ENCODE results near the gene OR8U1. TPM values are rescaled to one million over a fixed set of nuclear protein-coding genes. Genes with fewer than 3 reads are reported as not detected.

Gene OR8U1
- total and polyA plus RNA-seq, 2 donors (not counting 3 experiments of a cell fraction or from before 2014, with no cell fraction given) = not detected

DNA sequence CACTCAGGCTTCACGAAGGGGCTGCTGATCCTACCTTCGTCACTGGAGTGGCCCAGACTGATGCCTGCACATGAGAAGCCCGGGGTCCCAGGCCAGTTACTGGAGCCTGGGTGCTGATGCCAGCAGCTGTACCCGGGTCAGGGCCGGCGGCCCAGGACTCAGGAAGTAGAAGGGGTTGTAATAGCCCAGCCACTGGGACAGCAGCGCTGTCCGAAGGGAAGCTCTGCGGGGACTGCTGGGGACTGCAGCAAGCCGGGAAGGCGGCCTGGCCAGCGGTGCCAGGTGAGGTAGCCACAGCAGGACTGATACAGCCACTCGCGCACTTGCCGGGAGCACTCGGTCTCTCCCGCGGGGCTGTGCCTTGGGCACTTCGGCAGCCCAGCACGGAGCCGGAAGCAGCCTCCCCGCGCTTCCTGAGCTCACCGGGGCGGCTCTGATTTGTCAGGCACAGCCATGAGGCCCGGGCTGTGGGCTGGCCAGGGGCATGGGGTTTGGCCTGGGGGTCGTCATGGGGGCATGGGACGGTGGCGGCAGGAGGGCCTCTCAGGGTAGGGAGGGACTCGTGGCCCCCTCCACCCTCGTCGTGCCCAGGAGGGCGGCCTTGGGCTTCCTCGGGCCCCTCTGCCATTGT lies 43.4 kb upstream of the OR8U1 start:
- no TSS peak for BruUV-seq (replicated peaks)
- dilution Hi-C loops (cut with MboI; ENCODE audit: extremely low pct_ligation_motif_present, low sequenced_read_pairs) (no loop called here), intact Hi-C loops (cut with micrococcal nuclease) (no loop called here)
- no peak for DNase-seq (ENCODE audit: low read depth, low spot score)
- Histone ChIP-seq H2AFZ (ENCODE audit: low read depth, low read length) (no peak overlapping the region), H3K27ac (ENCODE audit: insufficient read depth, low read depth, low read length) (no peak overlapping the region), H3K4me1 (ENCODE audit: control insufficient read depth, extremely low read depth, insufficient read depth, low read length) (no peaks in the 10 kb centered on the region), H3K9ac (replicated peaks; ENCODE audit: extremely low read depth, insufficient read depth, low read length) (no peak overlapping the region), H4K20me1 (replicated peaks; ENCODE audit: control insufficient read depth, extremely low read depth, insufficient read depth, low read length) (no peaks in the 10 kb centered on the region), H3K36me3 (ENCODE audit: control insufficient read depth in 2 of 2, extremely low read depth in 1 of 2, insufficient read depth in 2 of 2, low read length in 2 of 2) (no peaks in the 10 kb centered on the region), H3K9me3 (replicated peaks; ENCODE audit: control insufficient read depth, insufficient read depth, low read length) (peaks cover 1% of the 10 kb centered on the region), H3K27me3 (ENCODE audit: control insufficient read depth in 2 of 2, insufficient read depth in 2 of 2, low read length in 2 of 2) (no peaks in the 10 kb centered on the region), H3K79me2 (ENCODE audit: control insufficient read depth, insufficient read depth, low read length) (no peaks in the 10 kb centered on the region), H3K4me3 (replicated peaks in 1 of 3; ENCODE audit: insufficient read depth in 1 of 3, low read depth in 1 of 3, low read length in 3 of 3) (no peak overlapping the region), H3K4me2 (ENCODE audit: insufficient read depth, low read length) (no peak overlapping the region), H3K9me1 (replicated peaks; ENCODE audit: control insufficient read depth, extremely low read depth, insufficient read depth, low read length) (no peaks in the 10 kb centered on the region)
- POLR2A ChIA-PET = no interaction called here
- FAIRE-seq = no peak
- CTCF ChIA-PET = no interaction called here
- TF ChIP-seq EZH2 (IDR thresholded peaks at IDR 0.05; ENCODE audit: borderline replicate concordance, low read depth, low read length, severe bottlenecking) = no peak
- no peak for TF ChIP-seq POLR2A (IDR thresholded peaks at IDR 0.05; ENCODE audit: low read depth, low read length)
- TF ChIP-seq, protein P1, sequence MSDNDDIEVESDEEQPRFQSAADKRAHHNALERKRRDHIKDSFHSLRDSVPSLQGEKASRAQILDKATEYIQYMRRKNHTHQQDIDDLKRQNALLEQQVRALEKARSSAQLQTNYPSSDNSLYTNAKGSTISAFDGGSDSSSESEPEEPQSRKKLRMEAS (IDR thresholded peaks at IDR 0.05; ENCODE audit: insufficient read depth, insufficient read length) = no peak
- TF ChIP-seq, protein P2, sequence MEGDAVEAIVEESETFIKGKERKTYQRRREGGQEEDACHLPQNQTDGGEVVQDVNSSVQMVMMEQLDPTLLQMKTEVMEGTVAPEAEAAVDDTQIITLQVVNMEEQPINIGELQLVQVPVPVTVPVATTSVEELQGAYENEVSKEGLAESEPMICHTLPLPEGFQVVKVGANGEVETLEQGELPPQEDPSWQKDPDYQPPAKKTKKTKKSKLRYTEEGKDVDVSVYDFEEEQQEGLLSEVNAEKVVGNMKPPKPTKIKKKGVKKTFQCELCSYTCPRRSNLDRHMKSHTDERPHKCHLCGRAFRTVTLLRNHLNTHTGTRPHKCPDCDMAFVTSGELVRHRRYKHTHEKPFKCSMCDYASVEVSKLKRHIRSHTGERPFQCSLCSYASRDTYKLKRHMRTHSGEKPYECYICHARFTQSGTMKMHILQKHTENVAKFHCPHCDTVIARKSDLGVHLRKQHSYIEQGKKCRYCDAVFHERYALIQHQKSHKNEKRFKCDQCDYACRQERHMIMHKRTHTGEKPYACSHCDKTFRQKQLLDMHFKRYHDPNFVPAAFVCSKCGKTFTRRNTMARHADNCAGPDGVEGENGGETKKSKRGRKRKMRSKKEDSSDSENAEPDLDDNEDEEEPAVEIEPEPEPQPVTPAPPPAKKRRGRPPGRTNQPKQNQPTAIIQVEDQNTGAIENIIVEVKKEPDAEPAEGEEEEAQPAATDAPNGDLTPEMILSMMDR (IDR thresholded peaks at IDR 0.05; ENCODE audit: extremely low read depth in 1 of 2, insufficient read depth in 1 of 2, low read depth in 1 of 2, low read length in 2 of 2) = no peak
- no peak for TF ChIP-seq JUN (IDR thresholded peaks at IDR 0.05; ENCODE audit: borderline replicate concordance, insufficient read depth, insufficient read length, low read depth)
- TF ChIP-seq FOS (IDR thresholded peaks at IDR 0.05; ENCODE audit: borderline replicate concordance, insufficient read depth, low read length) = no peak
- TF ChIP-seq MYC (IDR thresholded peaks at IDR 0.05; ENCODE audit: low read depth, low read length) = no peak
- TF ChIP-seq GATA2 (IDR thresholded peaks at IDR 0.05; ENCODE audit: insufficient read depth, insufficient read length, low read depth, low read length) = no peak
- no peak for TF ChIP-seq POLR2AphosphoS5 (IDR thresholded peaks at IDR 0.05; ENCODE audit: insufficient read depth, low read depth, low read length)

Data from endothelial cell of umbilical vein (primary cell).